GM20431 (cell line): Measurements from ENCODE around the gene GOLGA1.
"Not testable (repeated sequence)": the region's sequence is repeated elsewhere in the genome, so short reads cannot be mapped to it uniquely, and the experiment has no call there.

Experiments
- in situ Hi-C: fragments of 300-500 bp; cut with MseI, MboI; formaldehyde crosslinking; loops from one replicate; pipeline ENCODE4 v1.15.0; 2020; ENCODE audit warnings: low sequenced_read_pairs; ENCODE audit not compliant: unreplicated experiment

Gene GOLGA1

GRCh38 chr9:124940521-124940893, 376 bp downstream of the GOLGA1 start:
- in situ Hi-C loops, result no loop called here

- in situ Hi-C loops, result no loop called here
Observed at GRCh38 chr9:124939944-124940343, 939 bp downstream of the GOLGA1 start.

- in situ Hi-C loops, result no loop called here
Observed at GRCh38 chr9:124934290-124934689, 6.6 kb downstream of the GOLGA1 start.

GRCh38 chr9:124932333-124932732, 8.6 kb downstream of the GOLGA1 start:
- in situ Hi-C loops, result no loop called here

- in situ Hi-C loops, result no loop called here
Observed at GRCh38 chr9:124929464-124929863, 11.4 kb downstream of the GOLGA1 start.

GRCh38 chr9:124928116-124928515, 12.8 kb downstream of the GOLGA1 start:
- in situ Hi-C loops, result no loop called here

GRCh38 chr9:124920394-124920793, 20.5 kb downstream of the GOLGA1 start:
- in situ Hi-C loops, result not testable (repeated sequence)

- in situ Hi-C loops, result no loop called here
Observed at GRCh38 chr9:124914753-124915405, 26.0 kb downstream of the GOLGA1 start.

GRCh38 chr9:124913378-124913777, 27.5 kb downstream of the GOLGA1 start:
- in situ Hi-C loops, result no loop called here

GRCh38 chr9:124911766-124912165, 29.1 kb downstream of the GOLGA1 start:
- in situ Hi-C loops, result no loop called here

GRCh38 chr9:124908098-124908497, 32.8 kb downstream of the GOLGA1 start:
- in situ Hi-C loops, result no loop called here

- in situ Hi-C loops, result no loop called here
Observed at GRCh38 chr9:124906966-124907365, 33.9 kb downstream of the GOLGA1 start.

GRCh38 chr9:124899845-124900244, 41.0 kb downstream of the GOLGA1 start:
- in situ Hi-C loops, result no loop called here

- in situ Hi-C loops, result no loop called here
Observed at GRCh38 chr9:124897570-124898460, 43.1 kb downstream of the GOLGA1 start.

GRCh38 chr9:124894741-124895170, 46.1 kb downstream of the GOLGA1 start:
- in situ Hi-C loops, result no loop called here

GRCh38 chr9:124894035-124894740, 46.7 kb downstream of the GOLGA1 start:
- in situ Hi-C loops, result no loop called here

GRCh38 chr9:124890179-124890578, 50.7 kb downstream of the GOLGA1 start:
- in situ Hi-C loops, result no loop called here

- in situ Hi-C loops, result no loop called here
Observed at GRCh38 chr9:124889006-124889405, 51.9 kb downstream of the GOLGA1 start.

GRCh38 chr9:124887832-124888231, 53.1 kb downstream of the GOLGA1 start:
- in situ Hi-C loops, result no loop called here

GRCh38 chr9:124886866-124887492, 53.9 kb downstream of the GOLGA1 start:
- in situ Hi-C loops, result no loop called here
